ENCODE results near the gene HHLA2.

HHLA2 gene

GRCh38 chr3:108403198-108403597 lies 106.8 kb downstream of the HHLA2 start:
- no peaks in the 10 kb centered on the region for H4K20me1 ChIP-seq (ENCODE audit: insufficient read depth, low read length)
- no peaks in the 10 kb centered on the region for H3K36me3 ChIP-seq (replicated peaks; ENCODE audit: insufficient read depth, low read length)
- no peaks in the 10 kb centered on the region for H3K4me1 ChIP-seq (ENCODE audit: low read length)
- H3K9ac ChIP-seq (ENCODE audit: low read length) = no peak overlapping the region
- no peaks in the 10 kb centered on the region for H3K9me2 ChIP-seq (replicated peaks; ENCODE audit: insufficient read depth, low read length)
- H3F3A ChIP-seq (ENCODE audit: insufficient read depth, low read length) = no peaks in the 10 kb centered on the region
- H2AFZ ChIP-seq (ENCODE audit: low read length) = no peak overlapping the region
- no peaks in the 10 kb centered on the region for H3K27me3 ChIP-seq (replicated peaks; ENCODE audit: insufficient read depth, low read length)
- H3K4me2 ChIP-seq (ENCODE audit: low read depth, low read length) = no peak overlapping the region
- H3K79me2 ChIP-seq (ENCODE audit: low read length) = no peaks in the 10 kb centered on the region
- no peak overlapping the region for H3K27ac ChIP-seq (ENCODE audit: low read length)
- no peak overlapping the region for H3K4me3 ChIP-seq (ENCODE audit: low read length)
- H3K9me3 ChIP-seq (replicated peaks; ENCODE audit: insufficient read depth, low read length) = no peaks in the 10 kb centered on the region
- no peak for TF ChIP-seq EZH2phosphoT487 (IDR thresholded peaks at IDR 0.05; ENCODE audit: low read length)
- TF ChIP-seq CTCF (IDR thresholded peaks at IDR 0.05; ENCODE audit: low read length) = no peak
- no peak for TF ChIP-seq EZH2 (optimal IDR thresholded peaks at IDR 0.05; ENCODE audit: low read depth, low read length)
- DNase-seq = no peak

- no peak for DNase-seq
- H3K4me1 ChIP-seq (ENCODE audit: low read length) = no peaks in the 10 kb centered on the region
- H3K36me3 ChIP-seq (replicated peaks; ENCODE audit: insufficient read depth, low read length) = no peaks in the 10 kb centered on the region
- no peak overlapping the region for H3K4me3 ChIP-seq (ENCODE audit: low read length)
- H3K9ac ChIP-seq (ENCODE audit: low read length) = no peak overlapping the region
- TF ChIP-seq EZH2 (optimal IDR thresholded peaks at IDR 0.05; ENCODE audit: low read depth, low read length) (no peak), EZH2phosphoT487 (IDR thresholded peaks at IDR 0.05; ENCODE audit: low read length) (no peak), CTCF (IDR thresholded peaks at IDR 0.05; ENCODE audit: low read length) (no peak)
- no peak overlapping the region for H3K27ac ChIP-seq (ENCODE audit: low read length)
- H3K9me2 ChIP-seq (replicated peaks; ENCODE audit: insufficient read depth, low read length) = no peaks in the 10 kb centered on the region
- H3K79me2 ChIP-seq (ENCODE audit: low read length) = no peaks in the 10 kb centered on the region
- H4K20me1 ChIP-seq (ENCODE audit: insufficient read depth, low read length) = no peaks in the 10 kb centered on the region
- no peaks in the 10 kb centered on the region for H3K27me3 ChIP-seq (replicated peaks; ENCODE audit: insufficient read depth, low read length)
- H3K4me2 ChIP-seq (ENCODE audit: low read depth, low read length) = no peak overlapping the region
- H2AFZ ChIP-seq (ENCODE audit: low read length) = no peak overlapping the region
- no peaks in the 10 kb centered on the region for H3K9me3 ChIP-seq (replicated peaks; ENCODE audit: insufficient read depth, low read length)
- no peaks in the 10 kb centered on the region for H3F3A ChIP-seq (ENCODE audit: insufficient read depth, low read length)
These were observed 107.5 kb downstream of the HHLA2 start for GRCh38 chr3:108403686-108404345.

- Histone ChIP-seq H3K4me3 (ENCODE audit: low read length) (no peak overlapping the region), H3K79me2 (ENCODE audit: low read length) (no peaks in the 10 kb centered on the region), H3K9me2 (replicated peaks; ENCODE audit: insufficient read depth, low read length) (no peaks in the 10 kb centered on the region), H3K36me3 (replicated peaks; ENCODE audit: insufficient read depth, low read length) (no peaks in the 10 kb centered on the region), H3F3A (ENCODE audit: insufficient read depth, low read length) (no peaks in the 10 kb centered on the region), H3K9me3 (replicated peaks; ENCODE audit: insufficient read depth, low read length) (no peaks in the 10 kb centered on the region), H3K27ac (ENCODE audit: low read length) (no peak overlapping the region), H3K27me3 (replicated peaks; ENCODE audit: insufficient read depth, low read length) (no peaks in the 10 kb centered on the region), H3K4me2 (ENCODE audit: low read depth, low read length) (no peak overlapping the region), H3K9ac (ENCODE audit: low read length) (no peak overlapping the region), H2AFZ (ENCODE audit: low read length) (no peak overlapping the region), H4K20me1 (ENCODE audit: insufficient read depth, low read length) (no peaks in the 10 kb centered on the region), H3K4me1 (ENCODE audit: low read length) (no peaks in the 10 kb centered on the region)
- no peak for DNase-seq
- TF ChIP-seq CTCF (IDR thresholded peaks at IDR 0.05; ENCODE audit: low read length) = no peak
- TF ChIP-seq EZH2phosphoT487 (IDR thresholded peaks at IDR 0.05; ENCODE audit: low read length) = no peak
- TF ChIP-seq EZH2 (optimal IDR thresholded peaks at IDR 0.05; ENCODE audit: low read depth, low read length) = no peak
These were observed 108.0 kb downstream of the HHLA2 start for GRCh38 chr3:108404368-108404767.

Measured in MM.1S (cell line).